Measurements from ENCODE around the gene TRPV2.
A peak's percentile ranks its signal among the peaks of the same experiment; 100 is the strongest.

Gene TRPV2

DNA sequence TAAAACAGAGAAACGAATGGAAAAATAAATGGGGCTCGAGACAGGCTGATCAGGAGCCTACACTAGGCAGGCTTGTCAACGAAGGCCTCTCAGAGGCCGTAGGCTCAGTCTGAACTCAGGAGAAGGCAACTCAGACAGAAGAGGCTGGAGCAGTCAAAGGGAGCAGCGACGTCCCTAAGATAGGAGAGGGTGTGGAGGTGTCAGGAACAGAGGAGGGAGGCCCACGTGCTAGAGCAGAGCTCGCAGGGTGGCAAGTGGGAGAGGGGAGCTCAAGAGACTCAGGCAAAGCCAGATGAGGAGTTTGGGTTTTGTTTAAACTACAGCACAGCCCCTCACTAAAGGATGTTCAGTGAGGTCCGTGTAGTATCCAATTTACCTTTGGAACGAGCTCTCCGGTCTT, 43.9 kb downstream of the TRPV2 start:
- no peak for DNase-seq

DNA sequence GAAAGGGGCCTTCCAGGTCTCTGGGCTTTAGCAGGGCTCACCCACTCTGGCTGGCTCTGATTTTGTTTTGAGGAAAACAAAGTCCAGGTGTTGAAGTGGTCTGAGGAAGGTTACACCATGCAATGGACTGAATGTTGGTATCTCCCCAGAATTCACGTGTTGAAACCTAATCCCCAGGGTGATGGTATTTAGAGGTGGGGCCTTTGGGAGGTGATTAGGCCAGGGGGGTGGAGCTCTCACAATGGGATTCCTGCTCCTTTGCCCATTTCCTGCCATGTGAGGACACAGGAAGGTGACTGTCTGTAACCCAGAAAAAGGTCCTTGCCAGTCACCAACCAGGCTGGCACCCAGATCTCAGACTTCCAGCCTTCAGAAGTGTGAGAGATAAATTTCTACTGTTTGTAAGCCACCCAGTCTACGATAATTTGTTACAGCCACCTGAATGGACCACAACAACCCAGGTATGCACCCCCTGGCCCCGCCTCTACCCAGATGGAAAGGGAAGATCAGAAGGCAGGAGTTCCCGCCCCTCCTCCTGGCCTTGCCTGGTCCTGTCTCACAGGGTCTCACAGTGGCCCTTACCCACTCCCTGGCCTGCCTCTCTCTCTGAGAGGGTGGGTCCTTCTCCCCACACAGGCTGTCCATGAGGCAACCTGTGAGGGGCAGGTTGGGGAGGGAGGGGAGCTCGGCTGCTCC, 44.6 kb downstream of the TRPV2 start:
- DNase-seq = no peak

DNA sequence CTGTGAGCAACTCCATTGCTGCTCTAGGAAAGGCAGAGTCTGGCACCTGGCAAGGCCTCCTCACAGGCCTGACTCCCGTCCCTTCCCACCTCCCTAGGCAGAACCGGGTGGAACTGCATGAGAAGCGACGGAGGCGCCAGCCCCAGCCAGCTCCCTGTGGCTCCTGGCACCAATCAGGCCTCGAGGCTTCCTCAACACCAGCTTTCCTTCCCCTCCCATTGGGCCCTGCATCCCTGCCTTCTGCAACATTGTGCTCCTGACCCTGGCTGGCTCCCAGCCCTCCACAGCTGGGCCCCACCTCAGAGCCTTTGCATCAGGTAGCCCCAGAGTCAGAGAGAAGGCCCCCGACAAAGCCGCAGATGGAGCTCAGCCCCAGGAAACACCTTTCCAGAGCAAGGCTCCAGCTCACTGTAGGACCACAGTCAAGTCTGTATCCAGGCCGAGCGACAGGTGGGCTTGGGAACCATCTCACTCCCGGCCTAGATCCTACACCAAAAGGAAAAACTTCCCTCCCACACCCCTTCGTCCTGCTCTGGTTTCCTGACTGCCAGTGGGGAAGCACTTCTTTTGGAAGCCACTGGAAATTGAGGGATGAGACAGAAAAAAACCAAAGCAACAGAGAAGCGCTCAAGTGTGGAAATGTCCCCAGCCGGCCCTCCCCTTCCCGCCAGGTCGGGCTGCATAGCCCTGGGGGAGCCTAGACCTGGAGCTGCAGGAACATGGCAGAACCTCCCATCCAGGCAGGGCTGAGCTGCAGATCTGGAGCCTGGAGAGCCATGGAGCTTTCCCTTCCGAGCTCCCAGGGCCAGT, 45.6 kb downstream of the TRPV2 start:
- DNase-seq = no peak

DNA sequence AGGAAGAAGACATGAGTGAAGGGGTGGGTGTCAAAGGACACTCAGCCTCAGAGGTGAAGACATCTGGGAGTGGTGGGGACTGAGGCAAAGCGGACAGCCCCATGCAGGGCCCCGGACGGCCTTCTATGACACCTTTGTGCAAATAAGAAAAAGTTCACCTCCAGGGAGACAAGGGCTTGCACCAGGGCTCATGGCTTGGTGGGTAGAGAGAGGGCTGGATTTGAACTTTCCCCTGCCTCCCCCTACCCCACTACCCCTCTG, 46.2 kb downstream of the TRPV2 start:
- no peak for DNase-seq

DNA sequence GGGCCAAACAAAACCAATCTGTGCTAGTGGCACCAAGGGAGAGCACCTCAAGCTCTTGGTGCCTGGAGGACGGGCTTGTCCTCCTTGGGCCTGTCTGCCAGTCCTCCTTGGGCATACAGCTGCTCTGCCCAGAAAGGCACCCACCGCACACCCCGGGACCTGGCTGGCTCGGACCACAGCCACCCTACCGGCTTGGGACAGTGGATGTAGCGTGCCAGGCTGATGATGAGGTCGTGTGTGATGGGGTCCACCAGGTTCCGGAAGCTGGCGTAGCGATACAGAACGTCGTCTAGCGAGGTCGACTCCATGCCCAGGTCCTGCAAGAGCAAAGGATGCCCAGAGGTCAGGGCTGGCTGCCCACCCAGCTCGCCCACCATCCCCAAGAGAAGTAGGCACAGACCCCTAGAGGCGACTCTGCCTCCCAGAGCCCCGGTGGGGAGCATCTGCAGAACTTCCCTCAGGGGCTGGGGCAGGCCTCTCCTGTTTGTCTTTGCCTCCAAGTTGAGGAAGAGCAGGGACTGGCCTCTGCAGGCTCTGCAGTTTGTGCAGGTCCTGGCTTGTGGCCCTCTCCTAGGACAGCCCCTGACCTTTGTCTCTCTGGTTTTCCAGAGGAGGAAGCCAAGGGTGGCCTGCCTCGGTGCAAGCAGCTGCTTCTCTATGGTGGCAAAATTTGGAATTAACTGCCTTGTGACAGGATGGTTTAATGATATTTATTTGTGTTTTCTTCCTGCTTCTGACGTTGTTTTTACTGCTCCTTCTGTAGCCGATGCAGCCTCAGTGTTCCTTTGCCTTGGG, 46.9 kb downstream of the TRPV2 start:
- no peak for DNase-seq

DNA sequence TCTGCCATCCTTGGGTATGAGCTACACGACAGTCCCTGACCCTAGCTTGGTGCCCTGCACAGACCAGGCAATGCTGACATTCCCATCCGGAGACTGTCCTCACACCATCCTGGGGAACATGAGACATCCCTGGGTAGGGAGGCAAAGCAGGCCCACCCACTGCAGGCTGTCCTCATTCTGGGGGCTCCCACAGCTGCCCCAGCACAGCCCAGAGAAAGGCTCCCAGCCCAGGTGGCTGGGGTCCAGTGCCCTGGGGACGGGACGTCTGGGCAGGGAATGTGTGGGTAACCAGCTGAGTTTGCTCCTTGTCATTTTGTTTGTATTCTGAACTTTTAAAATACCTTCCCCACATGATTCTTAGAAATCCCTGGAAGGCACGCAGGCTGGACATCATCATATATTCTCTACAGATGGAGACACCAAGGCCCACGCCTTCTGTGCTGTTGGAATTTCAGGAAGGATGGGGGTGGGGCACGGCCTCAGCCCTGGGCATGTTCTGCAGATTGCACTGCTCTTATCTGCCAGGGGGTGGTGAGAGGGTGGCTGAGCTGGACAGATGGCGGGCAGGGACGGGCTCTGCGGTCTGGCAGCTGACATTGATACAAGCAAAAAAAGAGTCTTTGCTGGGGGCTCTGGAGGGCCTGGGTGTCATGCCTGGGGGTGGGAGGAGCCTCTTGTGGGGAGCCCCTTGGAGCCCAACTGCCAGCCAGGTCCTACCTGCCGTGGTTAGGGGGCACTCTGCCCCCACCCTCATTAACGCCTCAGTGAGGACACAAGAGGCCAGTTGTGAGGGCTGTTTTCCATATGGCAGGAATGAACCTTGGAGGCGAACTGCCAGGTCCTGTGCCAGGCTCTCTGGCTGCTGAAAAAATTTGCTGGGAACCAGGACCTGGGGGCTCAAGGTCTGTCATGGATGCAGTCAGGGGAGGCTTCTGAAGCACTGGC, 48.3 kb downstream of the TRPV2 start:
- DNase-seq = peak; percentile 48

DNA sequence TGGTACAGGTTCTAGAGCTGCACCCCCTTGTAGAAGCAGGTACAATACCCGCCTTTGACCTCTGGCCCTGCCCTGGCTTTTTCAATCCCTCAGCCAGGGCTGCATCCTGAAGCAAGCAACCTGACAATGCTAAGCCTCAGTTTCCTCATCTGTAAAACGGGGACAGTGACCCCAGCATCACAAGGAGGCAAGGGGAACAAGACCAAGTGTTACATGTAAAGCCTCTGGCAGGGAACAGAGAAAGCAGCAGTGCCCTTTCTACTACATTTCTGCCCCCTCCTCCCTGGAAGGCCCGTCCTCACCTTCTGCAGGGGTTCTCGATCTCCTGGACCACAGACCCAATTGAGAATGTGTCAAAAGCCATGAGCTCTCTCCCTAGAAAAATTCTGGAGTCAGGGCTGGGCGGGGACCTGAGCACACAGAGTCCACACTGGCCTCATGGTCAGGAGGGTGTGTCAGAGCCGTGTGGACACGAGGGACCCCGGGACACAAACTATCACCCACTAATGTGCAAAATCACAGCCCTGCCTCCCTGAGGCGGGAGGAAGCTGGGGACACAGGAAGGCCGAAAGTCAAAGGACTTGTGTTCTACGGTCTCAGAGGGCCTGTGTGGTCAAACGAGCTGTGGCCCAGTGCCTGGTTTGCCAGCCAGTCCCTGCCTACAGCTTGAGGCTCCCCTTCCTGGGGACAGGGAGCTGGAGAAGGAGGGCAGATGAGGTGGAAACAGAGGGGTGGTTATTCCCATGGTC, 49.1 kb downstream of the TRPV2 start:
- DNase-seq = no peak

DNA sequence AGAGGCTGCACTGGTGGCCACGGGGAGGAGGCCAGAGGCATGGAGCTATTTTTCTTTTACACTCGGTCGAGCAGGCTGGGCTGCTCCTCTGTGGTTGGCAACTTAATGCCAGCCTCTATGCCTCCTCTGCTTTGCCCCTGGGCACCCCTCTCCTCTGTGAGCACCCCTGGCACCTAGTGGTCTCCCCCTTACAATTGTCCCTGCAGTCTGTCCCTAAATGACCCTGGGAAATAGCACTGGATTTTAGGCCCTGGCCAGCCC, 49.6 kb downstream of the TRPV2 start:
- DNase-seq = no peak

DNA sequence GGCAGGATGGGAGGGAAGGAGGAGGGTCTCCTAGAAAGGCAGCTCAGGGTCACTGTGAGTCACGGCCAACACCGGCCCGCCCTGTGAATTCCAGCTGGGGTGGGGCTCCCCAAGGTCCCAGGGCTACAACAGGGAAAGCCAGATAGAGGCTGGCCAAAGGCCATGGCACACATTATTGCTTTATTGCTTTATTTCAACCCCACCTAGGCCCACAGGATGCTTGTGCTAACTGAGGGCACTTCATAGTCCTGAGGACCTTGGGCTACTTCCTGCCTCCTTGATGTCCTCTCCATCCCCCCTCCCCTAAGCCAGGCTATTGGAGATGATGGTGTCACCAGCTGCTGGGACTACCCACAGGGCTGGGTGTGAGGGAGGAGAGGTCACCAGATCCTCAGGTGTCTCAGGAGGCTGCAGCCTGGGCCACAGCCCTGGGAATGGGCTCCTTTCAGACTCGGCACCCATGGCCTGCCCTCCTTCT, 50.5 kb downstream of the TRPV2 start:
- no peak for DNase-seq

DNA sequence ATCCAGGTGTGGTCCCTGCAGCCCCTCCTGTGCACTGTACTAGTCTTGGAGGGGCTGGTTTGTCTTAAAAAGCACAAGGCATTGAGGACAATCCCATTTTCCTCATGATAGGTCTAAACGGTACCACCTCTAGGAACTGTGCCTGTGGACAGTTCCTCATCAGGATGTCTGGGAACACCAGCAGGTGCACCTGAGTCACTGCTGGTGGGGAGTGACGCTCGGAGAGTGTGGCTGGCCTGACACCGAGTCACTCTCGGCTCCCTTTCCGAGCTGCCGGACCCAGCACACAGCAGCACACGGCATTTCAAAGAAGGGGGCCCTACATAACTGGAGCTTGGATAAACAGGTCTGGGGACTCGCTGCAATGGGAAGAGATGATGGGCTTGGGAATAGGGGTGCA, 51.0 kb downstream of the TRPV2 start:
- DNase-seq = no peak

DNA sequence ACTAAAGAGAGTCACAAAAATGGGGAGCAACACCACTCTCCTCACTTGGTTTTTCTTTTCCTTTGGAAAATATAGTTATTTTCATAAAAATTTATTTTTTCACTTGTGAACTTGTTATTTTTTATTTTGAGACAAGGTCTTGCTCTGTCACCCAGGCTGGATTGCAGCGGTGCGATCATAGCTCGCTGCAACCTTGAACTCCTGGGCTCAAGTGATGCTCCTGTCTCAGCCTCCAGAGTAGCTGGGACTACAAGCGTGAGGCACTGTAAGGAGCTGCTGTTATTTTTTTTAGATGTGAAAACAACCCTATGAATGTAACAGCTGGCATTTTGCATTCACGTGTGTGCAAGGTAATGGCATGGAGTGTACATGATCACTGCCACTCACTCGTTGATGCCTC, 51.7 kb downstream of the TRPV2 start:
- DNase-seq = no peak

DNA sequence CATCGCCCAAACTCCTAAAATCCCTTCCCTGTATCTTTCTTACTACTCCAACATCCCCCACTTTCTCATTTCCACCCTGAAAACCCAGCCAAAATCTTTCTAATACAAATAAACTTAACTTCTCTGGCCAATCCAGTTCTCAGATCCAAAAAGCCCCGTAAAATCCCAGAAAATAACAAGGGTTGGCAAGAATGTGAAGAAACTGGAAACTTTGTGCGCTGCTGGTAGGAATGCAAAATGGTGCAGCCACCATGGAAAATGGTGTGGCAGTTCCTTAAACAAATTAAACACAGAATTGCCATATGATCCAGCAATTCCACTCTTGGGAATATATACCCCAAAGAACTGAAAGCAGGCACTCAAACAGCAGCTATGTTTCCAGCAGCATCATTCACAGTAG, 52.5 kb downstream of the TRPV2 start:
- no peak for DNase-seq

DNA sequence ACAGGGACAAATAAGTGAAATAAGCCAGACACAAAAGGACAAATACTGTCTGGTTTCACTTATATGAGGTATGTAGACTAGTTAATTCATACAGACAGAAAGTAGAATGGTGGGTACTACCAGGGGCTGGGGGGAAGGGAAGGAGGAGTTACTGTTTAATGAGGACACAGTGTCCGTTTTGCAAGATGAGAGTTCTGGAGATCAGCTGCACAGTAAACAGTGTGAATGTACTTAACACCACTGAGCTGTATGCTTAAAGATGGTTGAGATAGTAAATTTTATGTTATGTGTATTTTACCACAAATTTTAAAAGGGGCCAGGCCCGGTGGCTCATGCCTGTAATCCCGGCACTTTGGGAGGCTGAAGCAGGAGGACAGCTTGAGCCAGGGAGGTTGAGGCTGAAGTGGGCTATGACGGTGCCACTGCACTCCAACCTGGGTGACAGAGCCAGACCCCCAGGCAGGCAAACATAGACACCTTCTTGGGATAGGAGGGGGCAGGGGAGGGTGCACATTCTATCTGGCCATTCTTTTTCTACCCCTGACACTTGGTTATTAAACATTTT, 53.1 kb downstream of the TRPV2 start:
- no peak for DNase-seq

DNA sequence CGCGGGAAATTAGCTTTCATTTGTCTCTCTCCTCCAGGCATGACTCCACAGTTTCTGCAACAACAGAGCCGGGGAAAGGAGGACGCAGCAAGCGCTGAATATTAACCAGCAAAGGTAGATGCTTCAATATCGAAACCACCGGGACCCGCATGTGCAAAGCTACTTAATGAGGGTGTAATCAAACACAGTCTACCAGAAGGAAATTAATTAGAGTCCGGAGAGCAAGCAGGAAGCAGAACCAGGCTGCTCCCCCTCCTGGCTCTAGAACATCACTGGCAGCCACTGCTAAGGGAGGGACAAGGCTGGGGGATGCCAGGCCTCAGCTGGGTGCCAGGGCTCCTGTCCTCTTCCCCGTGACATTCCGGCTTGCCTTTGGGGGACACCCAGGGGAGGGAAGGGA, 54.9 kb downstream of the TRPV2 start:
- DNase-seq = no peak

DNA sequence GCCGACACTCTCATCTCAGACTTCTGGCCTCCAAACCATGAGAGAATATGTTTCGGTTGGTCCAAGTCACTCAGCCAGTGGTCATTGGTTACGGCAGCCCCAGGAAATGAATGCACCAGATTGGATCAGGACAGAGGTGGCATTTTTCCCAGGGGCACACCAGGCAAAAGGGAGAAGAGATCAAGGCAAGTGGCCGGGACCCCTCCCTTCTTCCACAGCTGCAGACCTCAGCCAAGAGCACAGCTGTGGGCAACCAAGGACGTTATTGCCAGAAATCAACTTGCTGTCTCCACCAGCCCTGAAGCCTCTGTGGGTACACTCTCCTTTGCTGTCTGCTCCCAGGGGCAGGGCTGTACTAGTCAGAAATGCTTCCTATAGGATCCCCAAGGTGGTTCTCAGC, 55.9 kb downstream of the TRPV2 start:
- DNase-seq = no peak

DNA sequence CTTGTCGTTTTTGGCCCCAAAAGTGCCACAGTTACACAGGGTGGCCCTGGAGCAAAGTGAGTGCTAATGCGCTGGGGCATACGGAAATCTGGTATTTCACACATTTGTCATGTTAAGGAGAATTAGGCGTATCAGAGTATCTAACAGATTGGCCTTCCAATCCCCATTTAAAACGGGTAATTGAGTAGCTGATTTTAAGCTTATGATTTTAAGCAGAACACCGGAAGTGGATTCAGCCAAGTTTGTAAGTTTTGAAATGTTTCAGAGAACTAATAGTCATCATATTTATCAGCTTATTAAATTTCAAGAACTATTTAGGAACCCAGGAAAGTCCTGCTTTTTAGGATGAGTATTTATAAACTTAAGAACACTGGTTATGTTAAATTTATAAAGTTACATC, 57.2 kb downstream of the TRPV2 start:
- no peak for DNase-seq

DNA sequence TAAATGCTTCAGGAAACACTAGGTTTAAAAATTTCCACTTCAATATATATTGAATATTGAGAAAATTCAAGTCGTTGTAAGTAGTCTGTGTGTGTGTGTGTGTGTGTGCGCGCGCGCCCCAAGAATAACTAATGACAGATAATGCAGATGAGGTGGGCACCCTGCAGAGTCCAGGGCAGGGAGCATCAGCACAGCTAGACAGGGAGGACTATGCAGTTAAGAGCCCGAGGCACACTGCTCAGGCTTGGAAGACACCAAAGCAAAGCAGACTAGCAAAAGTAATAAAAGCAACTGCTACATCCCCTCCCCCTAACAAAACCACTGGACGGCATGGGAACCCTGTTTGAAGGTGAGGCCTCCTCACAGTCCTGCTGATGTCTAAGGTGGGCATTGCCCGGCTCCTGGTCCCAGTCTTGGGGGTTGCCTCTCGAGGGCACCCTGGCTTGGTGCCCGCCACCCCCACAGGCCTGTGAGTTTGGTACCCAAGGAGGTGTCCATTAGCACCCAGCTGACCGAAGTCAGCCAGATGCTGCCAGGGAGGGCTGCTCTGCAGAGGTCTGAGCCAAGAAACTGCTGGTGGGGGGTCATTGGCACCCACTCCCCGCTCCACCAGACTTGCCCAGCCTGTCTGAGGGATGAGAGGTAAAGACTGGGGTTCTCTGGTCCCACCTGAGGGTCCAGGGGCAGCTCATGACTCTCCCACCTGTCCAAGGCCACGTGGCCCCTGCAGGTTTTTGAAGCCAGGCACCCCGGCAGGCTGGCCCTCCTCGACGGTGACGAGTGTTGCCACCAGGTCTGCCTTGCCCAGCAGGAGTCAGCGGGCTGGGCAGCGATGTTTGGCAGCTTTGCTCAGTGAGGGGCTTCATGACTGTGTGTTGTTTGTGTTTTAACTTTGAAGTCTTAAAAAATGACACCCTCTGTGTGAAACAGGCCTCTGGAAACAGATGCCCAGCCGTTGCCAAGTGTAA, 58.0 kb downstream of the TRPV2 start:
- no peak for DNase-seq

DNA sequence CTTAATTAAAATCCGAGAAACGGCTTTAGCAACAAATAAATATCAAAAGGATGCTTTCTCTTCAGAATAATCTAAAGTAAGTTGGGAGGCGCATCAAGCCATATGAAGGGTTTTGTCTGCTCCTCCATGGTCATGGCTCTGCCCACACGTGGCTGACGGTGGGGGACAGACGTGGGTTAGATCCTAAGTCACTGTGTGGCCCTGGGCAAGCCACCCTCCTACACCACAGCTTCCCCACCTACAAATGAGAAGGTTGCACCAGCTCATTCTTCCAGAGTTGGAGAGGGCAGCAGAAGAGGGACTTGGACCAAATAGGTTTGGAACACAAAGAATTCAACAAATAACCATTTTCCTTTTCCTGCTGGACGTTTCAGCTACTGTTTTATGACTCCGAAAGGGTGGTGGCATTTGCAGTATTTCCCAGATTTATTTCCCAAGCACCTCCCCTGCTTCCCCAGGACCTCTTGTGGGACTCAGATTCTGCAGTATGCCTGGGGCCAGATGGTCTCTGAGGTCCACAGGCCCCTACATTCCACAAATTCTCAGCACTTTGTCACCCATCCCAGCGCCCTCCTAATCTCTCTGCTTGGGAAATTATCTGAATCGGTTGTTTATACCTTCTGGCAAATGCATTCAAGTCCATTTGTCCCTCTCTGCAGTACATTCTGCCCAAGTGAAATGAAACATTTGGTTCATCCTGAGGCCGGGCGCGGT, 58.8 kb downstream of the TRPV2 start:
- peak; percentile 32 for DNase-seq

DNA sequence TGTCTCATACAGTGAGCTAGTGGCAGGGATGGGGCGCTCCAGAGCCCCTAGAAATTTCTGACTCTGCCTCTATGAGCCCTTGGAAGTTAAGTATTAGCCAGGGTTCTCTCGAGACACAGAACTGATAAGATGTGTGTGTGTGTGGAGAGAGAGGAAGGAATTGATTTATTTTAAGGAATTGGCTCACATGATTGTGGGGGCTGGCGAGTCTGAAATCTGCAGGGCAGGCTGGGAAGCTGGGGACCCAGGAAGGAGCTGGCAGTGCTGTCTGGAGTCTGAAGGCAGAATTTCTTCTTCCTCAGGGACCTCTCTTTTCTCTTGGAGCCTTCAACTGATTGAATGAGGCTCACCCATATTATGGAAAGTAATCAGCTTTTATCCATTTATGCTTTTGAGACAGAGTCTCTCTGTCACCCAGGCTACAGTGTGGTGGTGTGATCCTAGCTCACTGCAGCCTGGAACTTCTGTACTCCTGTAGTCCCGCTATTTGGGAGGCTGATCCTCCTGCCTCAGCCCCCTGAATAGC, 59.9 kb downstream of the TRPV2 start:
- DNase-seq = no peak

DNA sequence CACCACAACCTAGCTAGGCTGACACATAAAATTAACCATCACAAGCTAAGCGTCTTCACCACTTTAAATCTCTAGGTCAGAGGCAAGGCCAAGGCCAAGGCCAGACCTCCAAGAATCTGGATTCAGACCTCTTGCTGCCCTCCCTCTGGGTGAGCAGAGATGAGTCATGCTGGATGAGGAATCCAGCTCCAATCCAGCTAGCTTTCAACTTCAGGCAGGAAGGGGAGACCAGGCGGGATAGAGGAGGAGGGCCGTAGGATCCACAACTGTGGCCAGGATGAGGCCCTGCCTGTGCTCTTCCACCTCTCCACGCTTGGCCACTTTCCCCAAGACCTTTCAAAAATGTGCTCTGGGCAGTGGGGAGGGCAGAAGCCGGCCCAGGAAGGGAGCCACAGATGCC, 61.9 kb downstream of the TRPV2 start:
- peak; percentile 80 for DNase-seq
